SK-N-SH (cell line): Measurements from ENCODE around the gene AKIP1.
A peak's percentile ranks its signal among the peaks of the same experiment; 100 is the strongest.

ENCODE experiments used
- CTCF ChIP-seq: fragments of 200-600 bp; sonication (generic); IDR thresholded peaks from 2 replicates; pipeline ENCODE4 v1.6.1; 2017; ENCODE audit warnings: antibody characterized with exemption, mild to moderate bottlenecking, moderate library complexity
- EP300 ChIP-seq, 2 experiments: IDR thresholded peaks; 2 replicates each; pipeline versions ENCODE4 v1.4.0 to v1.6.1; 2012; ENCODE audit warnings: borderline replicate concordance in 1 of 2, low read depth in 1 of 2, low read length in 1 of 2
- GATA2 ChIP-seq: sonication (generic); formaldehyde crosslinking; IDR thresholded peaks from 2 replicates; pipeline ENCODE4 v1.5.0; 2020; ENCODE audit warnings: mild to moderate bottlenecking, missing genetic modification reagents
- MEF2A ChIP-seq: IDR thresholded peaks from 2 replicates; pipeline ENCODE4 v1.4.0; 2012; ENCODE audit warnings: low read depth, borderline replicate concordance
- MXI1 ChIP-seq: IDR thresholded peaks from 2 replicates; pipeline ENCODE4 v1.6.1; 2012; ENCODE audit warnings: mild to moderate bottlenecking, low read depth, low read length, improper control_type of control experiment
- NRF1 ChIP-seq: IDR thresholded peaks from 2 replicates; pipeline ENCODE4 v1.6.1; 2012; ENCODE audit warnings: low read depth, mild to moderate bottlenecking, low read length
- POLR2AphosphoS5 ChIP-seq: IDR thresholded peaks from 2 replicates; pipeline ENCODE4 v1.6.1; 2012; ENCODE audit warnings: low read depth, low read length
- RAD21 ChIP-seq: IDR thresholded peaks from 2 replicates; pipeline ENCODE4 v1.6.1; 2012; ENCODE audit warnings: mild to moderate bottlenecking, low read length
- RFX5 ChIP-seq: IDR thresholded peaks from 2 replicates; pipeline ENCODE4 v1.6.1; 2012; ENCODE audit warnings: mild to moderate bottlenecking, improper control_type of control experiment, low read length
- TEAD4 ChIP-seq: IDR thresholded peaks from 2 replicates; pipeline ENCODE4 v1.4.0; 2012; ENCODE audit warnings: mild to moderate bottlenecking, borderline replicate concordance; ENCODE audit not compliant: insufficient read depth
- YY1 ChIP-seq: IDR thresholded peaks from 2 replicates; pipeline ENCODE4 v1.4.0; 2012; ENCODE audit warnings: low read depth, mild to moderate bottlenecking

DNA sequence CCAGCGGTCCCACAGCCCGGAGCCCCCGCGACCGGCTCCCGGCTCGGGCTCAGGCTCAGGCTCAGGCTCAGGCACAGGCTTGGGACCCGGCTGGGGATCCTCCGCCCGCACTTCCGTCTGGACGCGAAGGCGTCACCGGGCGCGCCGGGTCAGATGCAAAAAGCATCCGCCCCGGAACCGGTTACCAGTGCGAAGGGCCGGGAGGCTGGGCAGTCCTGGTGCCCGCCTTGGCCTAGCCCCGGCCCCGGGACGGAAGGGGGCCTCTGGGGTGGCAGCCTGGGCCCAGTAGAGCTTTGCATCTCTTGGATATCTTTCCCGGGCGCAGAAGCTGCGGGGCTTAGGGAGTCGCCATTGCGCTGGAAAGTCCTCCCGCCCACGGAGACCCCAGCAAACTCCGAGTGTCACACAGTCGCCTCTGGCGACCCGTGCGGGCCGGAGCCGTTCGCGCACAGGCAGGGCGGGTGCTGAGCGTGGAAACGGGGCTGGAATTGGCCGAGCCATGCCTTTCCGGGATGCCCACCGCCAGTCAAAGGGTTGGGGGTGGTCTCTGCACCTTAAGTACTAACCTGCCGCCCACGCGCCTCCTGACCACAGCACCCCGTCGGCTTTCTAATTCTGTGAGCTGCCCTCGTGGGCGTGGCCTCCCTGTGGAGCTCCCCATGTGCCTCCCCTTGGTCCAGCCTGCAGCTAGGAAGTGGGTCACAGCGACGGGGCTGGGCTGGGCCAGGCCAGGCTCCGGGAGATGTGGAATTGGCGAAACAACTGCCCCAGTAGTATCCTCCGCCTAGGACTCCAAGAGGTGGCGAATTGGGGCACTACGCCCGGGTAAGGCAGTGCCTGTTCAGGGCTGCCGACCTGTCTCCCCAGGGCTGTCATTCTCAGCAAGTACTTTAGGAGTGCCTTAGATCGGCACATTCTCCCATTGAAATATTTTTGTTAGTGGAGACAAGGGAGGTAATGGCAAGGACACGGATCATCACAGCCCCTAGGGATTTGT is 53.6 kb downstream of the AKIP1 start, which contains the start of gene TMEM9B:
- no peak for TF ChIP-seq RFX5
- TF ChIP-seq CTCF, result no peak
- no peak for TF ChIP-seq MEF2A
- no peak for TF ChIP-seq EP300 (IDR thresholded peaks at IDR 0.05; ENCODE audit: borderline replicate concordance in 1 of 2, low read depth in 1 of 2, low read length in 1 of 2)
- TF ChIP-seq YY1, result no peak
- TF ChIP-seq POLR2AphosphoS5, result peak; percentile 85
- TF ChIP-seq RAD21, result peak; percentile 17; the same call in 1 of the 2 replicates
- TF ChIP-seq MXI1, result peak; percentile 88
- TF ChIP-seq TEAD4, result 0 out of 2 replicates have a peak, but pooled peaks have one; percentile 17
- no peak for TF ChIP-seq NRF1
- TF ChIP-seq GATA2 (CRISPR knock-in tag), result no peak
